HTR-8/SVneo (cell line): ENCODE results near the gene RNF19B.

ENCODE experiments used
- DNase-seq: peaks from one replicate; pipeline ENCODE4 v3.0.0; 2011; ENCODE audit warnings: low spot score, mixed read lengths; ENCODE audit not compliant: insufficient read length
- FAIRE-seq: peaks from 2 replicates; lab custom pipeline; 2011; peaks lifted over from hg19 to GRCh38; lab: Jason Lieb, UNC

Gene RNF19B

DNA sequence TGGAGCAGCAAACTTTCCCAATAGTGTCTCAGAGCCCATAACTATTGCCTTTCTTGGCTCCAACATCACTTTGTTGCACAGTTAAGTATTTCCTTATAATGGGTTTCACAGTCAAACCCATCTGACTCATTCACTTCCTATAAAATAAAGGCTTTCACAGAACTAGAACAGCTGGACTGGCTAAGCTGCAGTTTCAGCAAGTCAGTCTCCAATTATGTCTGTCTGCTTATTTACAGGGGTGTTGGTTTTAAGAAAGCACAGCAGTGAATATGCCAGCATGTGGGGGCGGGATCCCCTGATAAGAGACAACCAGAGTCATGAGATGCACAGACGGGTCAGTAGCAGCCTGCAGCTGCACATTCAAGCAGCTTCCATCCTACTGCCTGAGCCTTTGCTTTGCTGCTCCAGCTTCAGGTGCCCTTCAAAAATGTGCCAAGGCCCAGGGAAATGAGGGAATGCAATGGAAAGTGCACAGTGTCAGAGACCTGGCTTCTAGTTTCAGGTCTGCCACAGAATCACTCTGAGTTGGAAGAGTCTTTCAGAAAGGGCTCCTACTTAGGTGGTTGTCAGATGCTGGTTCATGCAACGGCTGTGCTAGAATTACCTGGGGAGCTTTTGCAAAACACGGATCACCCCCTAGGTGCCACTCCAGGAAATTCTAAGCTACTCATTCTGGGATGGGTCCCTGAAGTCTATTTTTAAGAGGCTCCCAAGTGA is 24.8 kb downstream of the RNF19B start:
- no peak for FAIRE-seq
- no peak for DNase-seq

DNA sequence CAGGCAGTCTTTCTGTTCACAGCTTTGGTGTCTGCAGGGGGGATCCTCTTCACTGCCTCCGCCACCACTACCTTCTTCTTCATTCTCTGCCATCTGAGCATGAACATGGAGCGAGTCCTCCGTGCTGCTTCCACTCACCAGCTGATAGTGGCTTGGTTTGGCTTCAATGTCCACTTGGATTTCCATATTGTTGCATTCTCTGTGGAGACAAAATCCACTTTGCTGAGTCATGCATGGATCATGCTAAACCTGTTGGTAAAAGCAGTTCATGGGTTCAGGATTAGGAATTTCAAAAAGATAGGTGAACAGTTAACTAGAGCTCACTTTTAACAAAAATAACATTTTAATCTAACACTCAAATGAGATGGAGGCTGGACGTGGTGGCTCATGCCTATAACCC is 27.5 kb downstream of the RNF19B start:
- DNase-seq (no peak), FAIRE-seq (no peak)

DNA sequence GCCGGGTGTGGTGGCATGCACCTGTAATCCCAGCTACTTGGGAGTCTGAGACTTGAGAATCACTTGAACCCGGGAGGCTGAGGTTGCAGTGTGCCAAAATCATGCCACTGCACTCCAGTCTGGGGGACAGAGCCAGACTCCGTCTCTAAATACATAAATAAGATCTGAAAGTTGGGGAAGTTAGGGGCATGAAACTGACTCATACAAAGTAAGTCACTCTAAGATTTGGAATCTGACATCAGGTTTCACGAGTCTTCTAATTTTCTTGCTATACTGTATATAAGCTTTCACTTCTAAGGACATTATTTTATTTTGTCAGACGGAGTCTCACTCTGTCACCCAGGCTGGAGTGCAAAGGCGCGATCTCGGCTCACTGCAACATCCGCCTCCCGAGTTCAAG is 30.1 kb downstream of the RNF19B start:
- no peak for DNase-seq
- FAIRE-seq, result no peak

DNA sequence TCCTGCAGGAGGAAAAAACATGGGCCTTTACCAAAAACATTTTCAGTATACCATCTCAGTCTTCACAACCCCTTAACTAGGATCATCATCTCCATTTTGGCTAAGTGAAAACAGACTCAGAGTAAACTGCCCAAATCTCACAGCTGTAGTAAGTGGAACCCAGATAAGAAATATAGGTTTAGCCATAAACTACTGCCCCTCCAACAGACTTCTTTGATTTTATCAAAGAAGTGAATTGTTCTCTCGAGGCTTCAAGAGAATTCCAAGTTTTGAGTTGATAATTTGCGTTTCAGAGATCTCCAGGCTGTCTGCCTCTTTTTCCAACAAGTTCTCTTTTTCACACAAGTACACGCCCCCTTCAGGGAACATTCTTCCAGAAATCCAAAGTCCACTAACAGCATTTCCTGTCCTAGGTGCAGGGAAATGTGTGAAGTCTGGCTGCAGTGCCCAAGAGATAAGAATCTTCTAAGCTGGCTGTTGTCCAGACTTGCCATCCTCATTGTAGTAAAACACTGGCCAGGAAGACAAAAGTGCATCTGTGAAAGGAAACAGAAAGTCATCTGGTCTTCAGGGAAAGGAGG is 30.8 kb downstream of the RNF19B start:
- peak; percentile 46 for DNase-seq
- FAIRE-seq, result no peak

- FAIRE-seq (no peak), DNase-seq (no peak)
These were observed 32.8 kb downstream of the RNF19B start for GRCh38 chr1:32931760-32932159.

GRCh38 chr1:32929366-32929765 is 35.2 kb downstream of the RNF19B start:
- FAIRE-seq (no peak), DNase-seq (no peak)

DNA sequence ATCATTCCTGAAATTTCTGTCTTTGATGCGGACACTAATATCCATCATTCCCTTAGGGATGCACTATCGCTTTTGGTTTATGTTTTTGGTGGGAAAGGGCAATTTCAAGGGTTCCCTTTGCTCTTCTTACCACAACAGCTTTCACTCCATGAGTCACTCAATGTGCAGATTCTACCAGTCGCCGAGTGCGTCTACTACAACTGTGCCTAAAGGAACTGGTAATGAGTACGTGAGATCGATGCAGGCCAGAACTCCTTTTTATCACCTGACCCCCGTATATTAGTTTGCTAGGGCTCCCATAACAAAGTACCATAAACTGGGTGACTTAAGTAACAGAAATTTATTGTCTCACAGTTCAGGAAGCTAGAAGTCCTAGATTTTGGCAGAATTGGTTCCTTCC is 35.9 kb downstream of the RNF19B start:
- DNase-seq, result no peak
- FAIRE-seq, result no peak

DNA sequence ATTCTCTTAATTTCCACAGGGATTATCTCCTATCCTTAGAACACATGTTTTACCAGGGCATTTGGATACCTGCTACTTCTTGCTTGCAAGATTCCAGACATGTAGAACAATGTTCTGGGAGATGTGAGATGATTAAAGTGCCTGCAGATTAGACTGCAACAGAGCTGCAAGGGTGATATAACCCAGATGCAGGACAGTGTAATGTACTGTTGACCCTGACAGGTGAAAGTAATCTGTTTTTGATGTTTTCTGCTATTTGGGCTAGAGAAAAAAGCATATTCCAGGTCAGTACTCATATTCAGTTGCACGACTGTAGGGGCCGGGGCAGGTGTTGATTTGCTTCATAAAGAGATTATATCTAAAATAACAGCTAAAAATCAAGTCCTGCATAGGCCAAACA is 36.3 kb downstream of the RNF19B start:
- DNase-seq, result no peak
- FAIRE-seq, result no peak

DNA sequence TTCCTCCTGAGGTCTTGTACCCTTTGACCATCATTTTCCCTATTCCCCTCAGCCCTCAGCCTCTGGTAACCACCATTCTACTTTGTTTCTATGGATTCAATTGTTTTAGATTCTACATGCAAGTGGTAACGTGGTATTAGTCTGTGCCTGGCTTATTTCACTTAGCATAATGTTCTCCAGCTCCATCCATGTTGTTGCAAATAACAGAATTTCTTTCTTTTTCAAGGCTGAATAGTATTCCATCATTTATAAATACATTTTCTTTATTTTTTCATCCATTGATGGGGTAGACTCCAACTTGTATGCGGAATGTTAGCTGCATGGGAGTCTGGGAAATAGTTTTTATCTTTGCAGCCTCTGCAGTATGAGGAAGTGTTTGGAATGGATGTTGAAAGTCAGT is 37.2 kb downstream of the RNF19B start:
- DNase-seq, result no peak
- FAIRE-seq, result no peak

DNA sequence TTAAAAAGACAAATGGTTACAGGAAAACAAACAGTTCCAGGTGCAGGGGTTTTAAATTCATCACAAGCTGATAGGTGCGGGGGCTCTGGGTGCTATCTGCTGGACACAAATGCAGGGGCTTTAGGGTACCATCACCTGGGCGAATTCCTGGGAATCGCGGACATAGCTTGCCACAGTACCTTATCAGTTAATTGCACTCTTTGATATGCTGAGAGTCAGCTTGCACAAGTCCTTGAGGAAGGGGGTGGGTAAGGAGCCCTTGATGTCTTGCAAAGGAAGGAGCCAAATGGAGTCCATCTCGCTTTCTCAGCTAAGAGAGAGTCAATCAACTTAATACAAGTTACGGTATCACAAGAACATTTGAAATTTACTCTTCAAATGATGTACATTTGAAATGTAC is 38.0 kb downstream of the RNF19B start:
- DNase-seq (no peak), FAIRE-seq (no peak)

GRCh38 chr1:32925403-32926162 is 39.0 kb downstream of the RNF19B start:
- FAIRE-seq, result no peak
- no peak for DNase-seq

DNA sequence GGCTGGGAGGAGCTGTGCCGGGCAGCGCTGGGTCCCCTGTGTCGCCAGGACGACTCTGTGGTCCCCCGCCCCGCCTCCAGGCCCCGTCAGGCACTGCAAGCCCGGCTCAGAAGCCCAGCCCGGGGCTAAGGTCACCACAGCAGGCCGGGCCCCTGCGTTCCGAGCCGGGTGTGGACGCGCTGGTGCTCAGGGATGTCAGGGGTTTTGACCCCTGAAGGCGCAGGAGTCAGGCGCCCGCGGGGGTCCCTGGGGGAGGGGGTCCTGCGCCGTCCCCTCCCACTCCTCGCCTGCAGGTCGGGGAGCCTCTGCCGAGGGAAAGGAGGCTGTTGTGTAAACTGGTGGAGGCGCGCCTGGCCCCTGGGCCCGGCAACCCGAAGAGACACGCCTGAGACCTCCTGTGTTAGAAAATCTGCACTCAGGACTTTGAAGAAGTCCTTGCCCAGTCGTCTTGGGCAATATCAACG is 39.7 kb downstream of the RNF19B start:
- FAIRE-seq, result no peak

GRCh38 chr1:32920833-32921232 is 43.8 kb downstream of the RNF19B start:
- DNase-seq (no peak), FAIRE-seq (no peak)

More for the DNA sequence above, 39.7 kb downstream of the RNF19B start:
- no peak for DNase-seq

GRCh38 chr1:32919811-32920733 is 44.5 kb downstream of the RNF19B start:
- FAIRE-seq, result no peak

DNA sequence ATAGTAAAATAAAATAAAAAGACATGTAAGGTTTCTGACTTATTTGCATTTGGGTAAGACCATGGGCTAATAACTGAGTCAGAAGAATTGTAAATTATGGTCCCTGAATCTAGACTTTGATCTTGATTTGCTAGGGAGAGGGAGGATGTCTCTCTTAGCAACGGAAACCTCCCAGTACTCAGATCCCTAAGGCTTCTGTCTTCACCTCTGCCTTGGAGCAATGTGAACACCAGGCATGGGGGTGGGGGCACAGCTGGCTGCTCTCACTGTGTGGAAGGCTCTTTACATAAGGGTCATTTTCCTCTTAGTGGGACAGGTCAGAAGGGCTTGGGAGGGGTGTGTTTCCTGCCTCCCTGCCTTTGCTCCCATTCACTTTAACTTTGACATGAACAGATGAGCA is 46.4 kb downstream of the RNF19B start:
- DNase-seq (no peak), FAIRE-seq (no peak)

More at GRCh38 chr1:32919811-32920733, 44.5 kb downstream of the RNF19B start:
- DNase-seq, result peak; percentile 48

DNA sequence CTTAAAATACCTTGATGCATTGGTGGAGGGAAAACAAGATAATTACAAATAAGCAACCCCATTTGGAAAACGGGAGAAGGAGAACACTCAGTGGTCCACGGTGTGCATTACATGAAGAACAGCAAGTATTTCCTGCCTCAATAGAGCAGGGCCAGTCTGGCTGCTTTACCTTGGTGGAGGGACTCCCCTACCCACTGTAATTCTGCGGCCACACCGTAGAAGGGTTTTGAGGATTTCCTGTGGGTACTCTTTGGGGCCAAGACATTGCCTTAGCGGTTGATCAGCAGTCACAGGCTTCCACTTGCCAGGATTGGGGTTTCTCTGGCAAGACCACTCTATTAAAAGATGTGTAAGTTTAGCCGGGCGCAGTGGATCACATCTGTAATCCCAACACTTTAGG is 47.1 kb downstream of the RNF19B start:
- no peak for FAIRE-seq
- DNase-seq, result no peak

GRCh38 chr1:32915766-32916706 is 48.6 kb downstream of the RNF19B start:
- DNase-seq (no peak), FAIRE-seq (peak; percentile 82)

DNA sequence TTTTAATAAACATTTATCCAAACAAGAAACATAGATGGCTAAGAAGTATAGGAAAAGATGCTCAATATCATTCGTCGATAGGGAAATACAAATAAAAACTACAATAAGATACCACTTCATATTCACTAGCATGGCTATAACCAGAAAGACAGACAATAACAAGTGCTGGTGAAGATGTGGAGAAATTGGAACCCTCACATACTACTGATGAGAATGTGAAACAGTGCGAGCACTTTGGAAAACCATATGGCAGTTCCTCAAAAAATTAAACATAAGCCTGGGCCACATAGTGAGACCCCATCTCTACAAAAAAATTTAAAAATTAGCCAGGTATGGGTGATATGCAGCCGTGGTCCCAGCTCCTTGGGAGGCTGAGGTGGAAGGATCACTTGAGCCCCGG is 54.3 kb downstream of the RNF19B start:
- no peak for FAIRE-seq

GRCh38 chr1:32907435-32907834 is 57.2 kb downstream of the RNF19B start:
- FAIRE-seq (no peak), DNase-seq (no peak)

More for the DNA sequence above, 54.3 kb downstream of the RNF19B start:
- DNase-seq, result no peak
